GM12801 (cell line): Measurements from ENCODE around the gene MAP1LC3B.

Source experiments
- CTCF ChIP-seq: IDR thresholded peaks from one replicate; pipeline ENCODE4 v1.5.1; 2011; ENCODE audit warnings: control low read depth; ENCODE audit not compliant: insufficient read length; ENCODE audit errors: extremely low read depth

Gene MAP1LC3B

GRCh38 chr16:87453326-87453725 is 61.2 kb downstream of the MAP1LC3B start:
- no peak for TF ChIP-seq CTCF
